A549 (cell line): Measurements from ENCODE around the gene MYOM1.

ENCODE experiments used
- CBX2 ChIP-seq: fragments of 200-600 bp; sonication (generic); IDR thresholded peaks from 2 replicates; pipeline ENCODE4 v1.6.1; 2016; ENCODE audit warnings: low read depth, mild to moderate bottlenecking, borderline replicate concordance
- CTCF ChIP-seq: fragments of >200 bp; sonication (Bioruptor Twin); formaldehyde crosslinking; IDR thresholded peaks from 3 replicates; pipeline ENCODE4 v1.5.1; 2016
- FOXS1 ChIP-seq: fragments of 250-450 bp; sonication (Bioruptor Pico); IDR thresholded peaks from 2 replicates; pipeline ENCODE4 v1.5.0; 2020; ENCODE audit warnings: mild to moderate bottlenecking, moderate library complexity
- JUN ChIP-seq, 2 experiments: fragments of >200 bp; sonication (Bioruptor Twin); formaldehyde crosslinking; IDR thresholded peaks; 2 replicates in 1 of 2; 3 replicates in 1 of 2; pipeline ENCODE4 v1.6.1; 2016 to 2017
- JUNB ChIP-seq: fragments of >200 bp; sonication (Bioruptor Twin); formaldehyde crosslinking; IDR thresholded peaks from 2 replicates; pipeline ENCODE4 v1.6.1; 2016
- MAFK ChIP-seq: fragments of 450-650 bp; IDR thresholded peaks from 2 replicates; pipeline ENCODE4 v1.6.1; 2014; ENCODE audit not compliant: partially characterized antibody
- POLR2A ChIP-seq: IDR thresholded peaks from 2 replicates; pipeline ENCODE4 v1.6.1; 2012; ENCODE audit warnings: mild to moderate bottlenecking, low read length
- SREBF2 ChIP-seq: fragments of 450-650 bp; IDR thresholded peaks from 2 replicates; pipeline ENCODE4 v1.6.1; 2014; ENCODE audit warnings: mild to moderate bottlenecking, moderate library complexity
- ZSCAN20 ChIP-seq: fragments of 250-450 bp; sonication (Bioruptor Pico); IDR thresholded peaks from 2 replicates; pipeline ENCODE4 v1.8.0; 2022; ENCODE audit warnings: mild to moderate bottlenecking, moderate library complexity
- TF ChIP-seq, protein P1 (sequence below): fragments of 150-350 bp; IDR thresholded peaks from 2 replicates; pipeline ENCODE4 v1.6.1; 2014; ENCODE audit warnings: low read depth, mild to moderate bottlenecking, low read length

DNA sequence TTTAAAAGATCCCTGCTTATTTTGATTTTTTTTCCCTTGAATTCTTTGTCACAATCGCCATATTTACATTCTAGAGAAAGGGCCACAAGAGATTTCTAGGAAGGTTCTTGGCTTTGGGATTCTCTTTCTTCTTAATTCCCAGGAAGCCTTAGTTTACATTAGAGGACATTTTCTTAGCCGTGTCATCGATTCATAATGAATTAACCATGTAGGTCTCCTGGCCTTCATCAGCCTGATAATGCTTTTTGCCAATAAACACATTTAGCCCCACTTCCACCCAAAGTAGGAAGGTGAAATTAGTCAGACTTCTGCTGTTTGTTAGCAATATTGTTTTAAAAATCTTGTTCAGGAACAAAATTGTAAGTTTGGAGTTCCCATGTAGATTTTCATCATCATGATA is 135.6 kb downstream of the MYOM1 start:
- TF ChIP-seq MAFK = no peak
- no peak for TF ChIP-seq CTCF
- TF ChIP-seq ZSCAN20 (CRISPR knock-in tag) = no peak
- no peak for TF ChIP-seq CBX2
- no peak for TF ChIP-seq JUNB
- TF ChIP-seq, protein P1, sequence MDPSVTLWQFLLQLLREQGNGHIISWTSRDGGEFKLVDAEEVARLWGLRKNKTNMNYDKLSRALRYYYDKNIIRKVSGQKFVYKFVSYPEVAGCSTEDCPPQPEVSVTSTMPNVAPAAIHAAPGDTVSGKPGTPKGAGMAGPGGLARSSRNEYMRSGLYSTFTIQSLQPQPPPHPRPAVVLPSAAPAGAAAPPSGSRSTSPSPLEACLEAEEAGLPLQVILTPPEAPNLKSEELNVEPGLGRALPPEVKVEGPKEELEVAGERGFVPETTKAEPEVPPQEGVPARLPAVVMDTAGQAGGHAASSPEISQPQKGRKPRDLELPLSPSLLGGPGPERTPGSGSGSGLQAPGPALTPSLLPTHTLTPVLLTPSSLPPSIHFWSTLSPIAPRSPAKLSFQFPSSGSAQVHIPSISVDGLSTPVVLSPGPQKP = no peak
- no peak for TF ChIP-seq POLR2A
- TF ChIP-seq FOXS1 (CRISPR knock-in tag) = no peak
- no peak for TF ChIP-seq JUN (IDR thresholded peaks at IDR 0.05)
- TF ChIP-seq SREBF2 = no peak
